ENCODE measurements around the gene UACA. TPM values are rescaled to one million over a fixed set of nuclear protein-coding genes. Genes with fewer than 3 reads are reported as not detected.

The UACA gene
- total and polyA plus RNA-seq, 2 donors (not counting 3 experiments of a cell fraction or from before 2014, with no cell fraction given): 167 to 292 TPM

GRCh38 chr15:70761046-70761445 is 2.3 kb downstream of the UACA start:
- Histone ChIP-seq H3K4me3 (replicated peaks in 1 of 3; ENCODE audit: insufficient read depth in 1 of 3, low read depth in 1 of 3, low read length in 3 of 3) (peak overlapping the region in 2 of 3 experiments; percentile 11 to 89), H3K4me2 (ENCODE audit: insufficient read depth, low read length) (peak overlapping the region; percentile 98), H3K36me3 (ENCODE audit: control insufficient read depth in 2 of 2, extremely low read depth in 1 of 2, insufficient read depth in 2 of 2, low read length in 2 of 2) (no peaks in the 10 kb centered on the region), H3K79me2 (ENCODE audit: control insufficient read depth, insufficient read depth, low read length) (peaks cover 69% of the 10 kb centered on the region), H3K4me1 (ENCODE audit: control insufficient read depth, extremely low read depth, insufficient read depth, low read length) (peaks cover 37% of the 10 kb centered on the region), H4K20me1 (replicated peaks; ENCODE audit: control insufficient read depth, extremely low read depth, insufficient read depth, low read length) (peaks cover 6% of the 10 kb centered on the region), H3K9me1 (replicated peaks; ENCODE audit: control insufficient read depth, extremely low read depth, insufficient read depth, low read length) (no peaks in the 10 kb centered on the region), H3K9me3 (replicated peaks; ENCODE audit: control insufficient read depth, insufficient read depth, low read length) (no peaks in the 10 kb centered on the region), H3K9ac (replicated peaks; ENCODE audit: extremely low read depth, insufficient read depth, low read length) (peak overlapping the region; percentile 95), H2AFZ (ENCODE audit: low read depth, low read length) (no peak overlapping the region), H3K27me3 (ENCODE audit: control insufficient read depth in 2 of 2, insufficient read depth in 2 of 2, low read length in 2 of 2) (no peaks in the 10 kb centered on the region), H3K27ac (ENCODE audit: insufficient read depth, low read depth, low read length) (no peak overlapping the region)
- FAIRE-seq (peak; percentile 61), DNase-seq (ENCODE audit: low read depth, low spot score) (no peak)
- POLR2A ChIA-PET: interaction anchor here (1.9 kb wide), 1 partner anchor 39 kb away, joined by 6 read pairs; no protein-coding TSS in a partner anchor
- intact Hi-C loops (cut with micrococcal nuclease) (no loop called here), dilution Hi-C loops (cut with MboI; ENCODE audit: extremely low pct_ligation_motif_present, low sequenced_read_pairs) (no loop called here)
- CTCF ChIA-PET: interaction anchor here (0.8 to 3.3 kb wide), 13 partner anchors 10 to 114 kb away, joined by 3 to 39 read pairs (median 6); no protein-coding TSS in a partner anchor
- TF ChIP-seq, protein P1, sequence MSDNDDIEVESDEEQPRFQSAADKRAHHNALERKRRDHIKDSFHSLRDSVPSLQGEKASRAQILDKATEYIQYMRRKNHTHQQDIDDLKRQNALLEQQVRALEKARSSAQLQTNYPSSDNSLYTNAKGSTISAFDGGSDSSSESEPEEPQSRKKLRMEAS (IDR thresholded peaks at IDR 0.05; ENCODE audit: insufficient read depth, insufficient read length): no peak
- no peak for TF ChIP-seq POLR2A (IDR thresholded peaks at IDR 0.05; ENCODE audit: low read depth, low read length)
- TF ChIP-seq JUN (IDR thresholded peaks at IDR 0.05; ENCODE audit: borderline replicate concordance, insufficient read depth, insufficient read length, low read depth): no peak
- no peak for TF ChIP-seq CTCF (IDR thresholded peaks at IDR 0.05; ENCODE audit: extremely low read depth in 1 of 2, insufficient read depth in 1 of 2, low read depth in 1 of 2, low read length in 2 of 2)
- TF ChIP-seq MYC (IDR thresholded peaks at IDR 0.05; ENCODE audit: low read depth, low read length): no peak
- TF ChIP-seq FOS (IDR thresholded peaks at IDR 0.05; ENCODE audit: borderline replicate concordance, insufficient read depth, low read length): no peak
- TF ChIP-seq GATA2 (IDR thresholded peaks at IDR 0.05; ENCODE audit: insufficient read depth, insufficient read length, low read depth, low read length): no peak
- TF ChIP-seq POLR2AphosphoS5 (IDR thresholded peaks at IDR 0.05; ENCODE audit: insufficient read depth, low read depth, low read length): no peak
- TF ChIP-seq EZH2 (IDR thresholded peaks at IDR 0.05; ENCODE audit: borderline replicate concordance, low read depth, low read length, severe bottlenecking): no peak
- no TSS peak for BruUV-seq (replicated peaks)
